Omental fat pad (tissue), 4 donors: ENCODE data around the gene LIN7A. TPM values are rescaled to one million over a fixed set of nuclear protein-coding genes. Genes with fewer than 3 reads are reported as not detected.

Experiments
- ATAC-seq: fragments of 150-250 bp; one replicate; pipeline ENCODE4 v1.9.1; 2016; ENCODE audit warnings: mild to moderate bottlenecking, moderate library complexity; ENCODE audit not compliant: low FRiP score
- DNase-seq: peaks from one replicate; pipeline ENCODE4 v3.0.0-alpha.2; 2019; ENCODE audit warnings: low spot score
- CTCF ChIP-seq, 3 donors: fragments of 450-650 bp; IDR thresholded peaks; one replicate each; pipeline ENCODE4 v1.5.1; 2016 to 2017; ENCODE audit warnings: antibody characterized with exemption in 3 of 3, mild to moderate bottlenecking in 3 of 3, moderate library complexity in 2 of 3
- total RNA-seq, 4 donors: library from RNA; depleted of rRNA; stranded (reverse); fragments of >200 nt; gene quantifications; one replicate each; pipeline ENCODE4 v1.1.0, GENCODE V29; 2016

Gene LIN7A
- total RNA-seq, 4 donors from 2014 or later = 4.8 to 16.2 (median 6.6) TPM

GRCh38 chr12:80967565-80967964, 29.8 kb upstream of the LIN7A start:
- no peak for ATAC-seq
- TF ChIP-seq CTCF (IDR thresholded peaks at IDR 0.05) = no peak
- no peak for DNase-seq

GRCh38 chr12:80966001-80966400, 28.3 kb upstream of the LIN7A start:
- DNase-seq (no peak), ATAC-seq (no peak)

GRCh38 chr12:80958162-80958561, 20.4 kb upstream of the LIN7A start:
- no peak for TF ChIP-seq CTCF (IDR thresholded peaks at IDR 0.05)
- no peak for ATAC-seq
- no peak for DNase-seq

More at GRCh38 chr12:80966001-80966400, 28.3 kb upstream of the LIN7A start:
- TF ChIP-seq CTCF (IDR thresholded peaks at IDR 0.05) = no peak

- DNase-seq (no peak), ATAC-seq (no peak)
- no peak for TF ChIP-seq CTCF (IDR thresholded peaks at IDR 0.05)
Observed at GRCh38 chr12:80954857-80955520, 17.3 kb upstream of the LIN7A start.

- TF ChIP-seq CTCF (IDR thresholded peaks at IDR 0.05) = no peak
- ATAC-seq (no peak), DNase-seq (no peak)
Observed at GRCh38 chr12:80952443-80952842, 14.7 kb upstream of the LIN7A start.

GRCh38 chr12:80946591-80946990, 8.9 kb upstream of the LIN7A start:
- no peak for TF ChIP-seq CTCF (IDR thresholded peaks at IDR 0.05)
- DNase-seq (no peak), ATAC-seq (no peak)

- no peak for TF ChIP-seq CTCF (IDR thresholded peaks at IDR 0.05)
- DNase-seq (no peak), ATAC-seq (no peak)
Observed at GRCh38 chr12:80943338-80943737, 5.6 kb upstream of the LIN7A start.
